ENCODE measurements around the gene MLLT3.

GRCh38 chr9:20524776-20525175, 97.5 kb downstream of the MLLT3 start:
- TF ChIP-seq, protein P1, sequence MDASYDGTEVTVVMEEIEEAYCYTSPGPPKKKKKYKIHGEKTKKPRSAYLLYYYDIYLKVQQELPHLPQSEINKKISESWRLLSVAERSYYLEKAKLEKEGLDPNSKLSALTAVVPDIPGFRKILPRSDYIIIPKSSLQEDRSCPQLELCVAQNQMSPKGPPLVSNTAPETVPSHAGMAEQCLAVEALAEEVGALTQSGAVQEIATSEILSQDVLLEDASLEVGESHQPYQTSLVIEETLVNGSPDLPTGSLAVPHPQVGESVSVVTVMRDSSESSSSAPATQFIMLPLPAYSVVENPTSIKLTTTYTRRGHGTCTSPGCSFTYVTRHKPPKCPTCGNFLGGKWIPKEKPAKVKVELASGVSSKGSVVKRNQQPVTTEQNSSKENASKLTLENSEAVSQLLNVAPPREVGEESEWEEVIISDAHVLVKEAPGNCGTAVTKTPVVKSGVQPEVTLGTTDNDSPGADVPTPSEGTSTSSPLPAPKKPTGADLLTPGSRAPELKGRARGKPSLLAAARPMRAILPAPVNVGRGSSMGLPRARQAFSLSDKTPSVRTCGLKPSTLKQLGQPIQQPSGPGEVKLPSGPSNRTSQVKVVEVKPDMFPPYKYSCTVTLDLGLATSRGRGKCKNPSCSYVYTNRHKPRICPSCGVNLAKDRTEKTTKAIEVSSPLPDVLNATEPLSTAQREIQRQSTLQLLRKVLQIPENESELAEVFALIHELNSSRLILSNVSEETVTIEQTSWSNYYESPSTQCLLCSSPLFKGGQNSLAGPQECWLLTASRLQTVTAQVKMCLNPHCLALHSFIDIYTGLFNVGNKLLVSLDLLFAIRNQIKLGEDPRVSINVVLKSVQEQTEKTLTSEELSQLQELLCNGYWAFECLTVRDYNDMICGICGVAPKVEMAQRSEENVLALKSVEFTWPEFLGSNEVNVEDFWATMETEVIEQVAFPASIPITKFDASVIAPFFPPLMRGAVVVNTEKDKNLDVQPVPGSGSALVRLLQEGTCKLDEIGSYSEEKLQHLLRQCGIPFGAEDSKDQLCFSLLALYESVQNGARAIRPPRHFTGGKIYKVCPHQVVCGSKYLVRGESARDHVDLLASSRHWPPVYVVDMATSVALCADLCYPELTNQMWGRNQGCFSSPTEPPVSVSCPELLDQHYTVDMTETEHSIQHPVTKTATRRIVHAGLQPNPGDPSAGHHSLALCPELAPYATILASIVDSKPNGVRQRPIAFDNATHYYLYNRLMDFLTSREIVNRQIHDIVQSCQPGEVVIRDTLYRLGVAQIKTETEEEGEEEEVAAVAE (CRISPR knock-in tag; IDR thresholded peaks at IDR 0.05; ENCODE audit: borderline replicate concordance), result no peak
- TF ChIP-seq NR2F2 (IDR thresholded peaks at IDR 0.05; ENCODE audit: borderline replicate concordance, low read depth) (no peak), KLF11 (CRISPR knock-in tag; IDR thresholded peaks at IDR 0.05) (no peak), STAT5B (CRISPR knock-in tag; IDR thresholded peaks at IDR 0.05) (no peak), GLI4 (CRISPR knock-in tag; IDR thresholded peaks at IDR 0.05; ENCODE audit: borderline replicate concordance) (no peak), MIER2 (CRISPR knock-in tag; IDR thresholded peaks at IDR 0.05) (no peak), EZH2 (conservative IDR thresholded peaks at IDR 0.05; ENCODE audit: low read depth, low read length) (no peak), PBX3 (CRISPR knock-in tag; IDR thresholded peaks at IDR 0.05; ENCODE audit: borderline replicate concordance) (no peak), MED1 (CRISPR knock-in tag; IDR thresholded peaks at IDR 0.05) (no peak), MAFK (conservative IDR thresholded peaks at IDR 0.05 in 1 of 2, IDR thresholded peaks at IDR 0.05 in 1 of 2; ENCODE audit: low read length in 2 of 2) (no peak), SMYD3 (CRISPR knock-in tag; IDR thresholded peaks at IDR 0.05) (no peak)
- TF ChIP-seq, protein P2, sequence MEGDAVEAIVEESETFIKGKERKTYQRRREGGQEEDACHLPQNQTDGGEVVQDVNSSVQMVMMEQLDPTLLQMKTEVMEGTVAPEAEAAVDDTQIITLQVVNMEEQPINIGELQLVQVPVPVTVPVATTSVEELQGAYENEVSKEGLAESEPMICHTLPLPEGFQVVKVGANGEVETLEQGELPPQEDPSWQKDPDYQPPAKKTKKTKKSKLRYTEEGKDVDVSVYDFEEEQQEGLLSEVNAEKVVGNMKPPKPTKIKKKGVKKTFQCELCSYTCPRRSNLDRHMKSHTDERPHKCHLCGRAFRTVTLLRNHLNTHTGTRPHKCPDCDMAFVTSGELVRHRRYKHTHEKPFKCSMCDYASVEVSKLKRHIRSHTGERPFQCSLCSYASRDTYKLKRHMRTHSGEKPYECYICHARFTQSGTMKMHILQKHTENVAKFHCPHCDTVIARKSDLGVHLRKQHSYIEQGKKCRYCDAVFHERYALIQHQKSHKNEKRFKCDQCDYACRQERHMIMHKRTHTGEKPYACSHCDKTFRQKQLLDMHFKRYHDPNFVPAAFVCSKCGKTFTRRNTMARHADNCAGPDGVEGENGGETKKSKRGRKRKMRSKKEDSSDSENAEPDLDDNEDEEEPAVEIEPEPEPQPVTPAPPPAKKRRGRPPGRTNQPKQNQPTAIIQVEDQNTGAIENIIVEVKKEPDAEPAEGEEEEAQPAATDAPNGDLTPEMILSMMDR (CRISPR knock-in tag; IDR thresholded peaks at IDR 0.05), result peak; percentile 39

All from HepG2 (cell line).